Superior temporal gyrus (tissue), 1 donor: ENCODE data around the gene PXDN.
"Not testable (repeated sequence)": the region's sequence is repeated elsewhere in the genome, so short reads cannot be mapped to it uniquely, and the experiment has no call there.

Experiments used
- DNase-seq: peaks from one replicate; pipeline ENCODE4 v3.0.0-alpha.2; 2016; ENCODE audit errors: extremely low spot score

PXDN gene

GRCh38 chr2:1777156-1777555 is 32.8 kb upstream of the PXDN start:
- no peak for DNase-seq

GRCh38 chr2:1775511-1776035 is 31.3 kb upstream of the PXDN start:
- DNase-seq: no peak

GRCh38 chr2:1774929-1775328 is 30.6 kb upstream of the PXDN start:
- DNase-seq: no peak

- DNase-seq: no peak
These were observed 29.6 kb upstream of the PXDN start for GRCh38 chr2:1773883-1774282.

GRCh38 chr2:1772471-1773267 is 28.4 kb upstream of the PXDN start:
- no peak for DNase-seq

GRCh38 chr2:1771626-1772280 is 27.4 kb upstream of the PXDN start:
- DNase-seq: no peak

GRCh38 chr2:1770566-1771380 is 26.5 kb upstream of the PXDN start:
- DNase-seq: no peak

- peak; percentile 48 for DNase-seq
These were observed 25.5 kb upstream of the PXDN start for GRCh38 chr2:1769703-1770422.

- no peak for DNase-seq
These were observed 23.8 kb upstream of the PXDN start for GRCh38 chr2:1767939-1768691.

GRCh38 chr2:1766851-1767811 is 22.8 kb upstream of the PXDN start:
- DNase-seq: no peak

GRCh38 chr2:1766425-1766824 is 22.1 kb upstream of the PXDN start:
- no peak for DNase-seq

GRCh38 chr2:1765201-1765600 is 20.9 kb upstream of the PXDN start:
- DNase-seq: not testable (repeated sequence)

GRCh38 chr2:1759611-1759930 is 15.3 kb upstream of the PXDN start:
- no peak for DNase-seq

GRCh38 chr2:1758774-1759610 is 14.7 kb upstream of the PXDN start:
- no peak for DNase-seq

- no peak for DNase-seq
These were observed 13.9 kb upstream of the PXDN start for GRCh38 chr2:1758171-1758570.

GRCh38 chr2:1757567-1757966 is 13.3 kb upstream of the PXDN start:
- no peak for DNase-seq

- DNase-seq: not testable (repeated sequence)
These were observed 12.8 kb upstream of the PXDN start for GRCh38 chr2:1757146-1757545.

GRCh38 chr2:1756456-1756855 is 12.1 kb upstream of the PXDN start:
- no peak for DNase-seq
